ENCODE results near the gene CRYGS. TPM values are rescaled to one million over a fixed set of nuclear protein-coding genes. Genes with fewer than 3 reads are reported as not detected.
"Not testable (repeated sequence)": the region's sequence is repeated elsewhere in the genome, so short reads cannot be mapped to it uniquely, and the experiment has no call there.

The CRYGS gene
- 3.2 TPM in 2 replicates for total RNA-seq

- intact Hi-C loops (cut with micrococcal nuclease) = no loop called here
- H3K36me3 Mint-ChIP-seq (ENCODE audit: low read depth) = peaks cover 23% of the 10 kb centered on the region
- no peak within 1 kb of the TSS for H3K4me3 Mint-ChIP-seq
- no peaks in the 10 kb centered on the region for H3K9me3 Mint-ChIP-seq
- peaks cover 20% of the 10 kb centered on the region for H3K4me1 Mint-ChIP-seq (ENCODE audit: low read depth)
- DNase-seq (ENCODE audit: low spot score) = no peak
- H3K27me3 Mint-ChIP-seq (ENCODE audit: insufficient read depth) = no peaks in the 10 kb centered on the region
- no peak within 1 kb of the TSS for H3K27ac Mint-ChIP-seq
Observed at GRCh38 chr3:186544281-186544680, at the start of gene CRYGS. TSS of gene CRYGS (minus strand) at chr3:186544380. CDS start at chr3:186544326, 54 bp downstream.

GRCh38 chr3:186593862-186594261, 49.7 kb upstream of the CRYGS start:
- Mint-ChIP-seq H3K27ac (no peak overlapping the region), H3K4me1 (ENCODE audit: low read depth) (peaks cover 11% of the 10 kb centered on the region), H3K27me3 (ENCODE audit: insufficient read depth) (peaks cover 5% of the 10 kb centered on the region), H3K9me3 (no peaks in the 10 kb centered on the region), H3K4me3 (no peak overlapping the region), H3K36me3 (ENCODE audit: low read depth) (peaks cover 1% of the 10 kb centered on the region)
- no peak for DNase-seq (ENCODE audit: low spot score)
- intact Hi-C loops (cut with micrococcal nuclease) = no loop called here

GRCh38 chr3:186592682-186593081, 48.5 kb upstream of the CRYGS start:
- Mint-ChIP-seq H3K36me3 (ENCODE audit: low read depth) (peaks cover 8% of the 10 kb centered on the region), H3K27me3 (ENCODE audit: insufficient read depth) (peaks cover 2% of the 10 kb centered on the region), H3K4me1 (ENCODE audit: low read depth) (peaks cover 19% of the 10 kb centered on the region), H3K27ac (no peak overlapping the region), H3K9me3 (no peaks in the 10 kb centered on the region), H3K4me3 (no peak overlapping the region)
- no peak for DNase-seq (ENCODE audit: low spot score)
- intact Hi-C loops (cut with micrococcal nuclease) = no loop called here

- Mint-ChIP-seq H3K27me3 (ENCODE audit: insufficient read depth) (no peaks in the 10 kb centered on the region), H3K4me3 (no peak overlapping the region), H3K4me1 (ENCODE audit: low read depth) (peaks cover 19% of the 10 kb centered on the region), H3K9me3 (no peaks in the 10 kb centered on the region), H3K36me3 (ENCODE audit: low read depth) (peaks cover 12% of the 10 kb centered on the region), H3K27ac (no peak overlapping the region)
- DNase-seq (ENCODE audit: low spot score) = no peak
- intact Hi-C loops (cut with micrococcal nuclease) = no loop called here
Observed at GRCh38 chr3:186590580-186591295, 46.6 kb upstream of the CRYGS start.

- H3K36me3 Mint-ChIP-seq (ENCODE audit: low read depth) = peaks cover 16% of the 10 kb centered on the region
- no peaks in the 10 kb centered on the region for H3K27me3 Mint-ChIP-seq (ENCODE audit: insufficient read depth)
- intact Hi-C loops (cut with micrococcal nuclease) = loop anchor here (2.0 kb wide), 1 partner anchor 19 kb away; the partner anchor contains the start of gene DNAJB11
- H3K27ac Mint-ChIP-seq = no peak overlapping the region
- H3K4me3 Mint-ChIP-seq = no peak overlapping the region
- no peak for DNase-seq (ENCODE audit: low spot score)
- H3K9me3 Mint-ChIP-seq = no peaks in the 10 kb centered on the region
- H3K4me1 Mint-ChIP-seq (ENCODE audit: low read depth) = peaks cover 19% of the 10 kb centered on the region
Observed at GRCh38 chr3:186589856-186590579, 45.8 kb upstream of the CRYGS start.

DNA sequence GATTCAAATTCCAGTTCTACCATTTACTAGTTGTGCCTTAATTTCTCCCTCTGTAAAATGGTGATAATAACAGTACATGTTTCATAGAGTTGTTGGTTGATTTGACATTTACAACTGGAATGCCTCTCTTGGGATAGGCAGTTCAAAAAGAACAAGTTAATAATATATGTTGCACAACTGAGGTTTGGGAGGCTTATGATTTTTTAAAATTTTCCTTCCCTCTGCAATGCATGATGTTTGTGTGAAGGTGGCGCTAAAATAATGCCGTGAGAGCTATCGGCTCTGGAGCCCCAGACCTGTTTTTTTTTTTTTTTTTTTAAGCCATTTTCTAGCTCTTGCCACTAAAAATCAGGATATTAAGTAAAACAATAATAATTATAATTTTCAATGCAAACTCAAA, 44.9 kb upstream of the CRYGS start:
- Mint-ChIP-seq H3K4me3 (no peak overlapping the region), H3K36me3 (ENCODE audit: low read depth) (peaks cover 25% of the 10 kb centered on the region), H3K27ac (no peak overlapping the region), H3K4me1 (ENCODE audit: low read depth) (peaks cover 19% of the 10 kb centered on the region), H3K9me3 (no peaks in the 10 kb centered on the region), H3K27me3 (ENCODE audit: insufficient read depth) (no peaks in the 10 kb centered on the region)
- intact Hi-C loops (cut with micrococcal nuclease) = loop anchor here (2.0 kb wide), 1 partner anchor 18 kb away; the partner anchor contains the start of gene DNAJB11
- no peak for DNase-seq (ENCODE audit: low spot score)

DNA sequence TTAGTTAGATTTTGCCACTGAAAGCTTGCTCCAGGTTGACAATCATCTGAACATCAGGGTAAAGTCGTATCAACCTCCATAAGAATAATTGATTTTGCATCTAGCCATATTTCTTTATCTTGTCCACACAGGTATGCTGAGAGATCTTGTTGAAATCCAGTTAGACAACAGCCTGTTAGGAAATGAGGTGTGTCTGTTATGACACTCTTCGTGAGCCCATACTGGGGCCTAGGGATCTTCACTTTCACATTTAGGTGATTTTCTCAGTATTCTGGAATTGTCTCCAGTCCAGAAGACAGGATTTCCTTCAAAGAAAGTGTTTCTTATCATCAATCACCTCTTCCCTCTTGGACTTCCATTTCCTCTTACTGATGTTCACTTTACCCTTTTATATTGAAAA, 44.5 kb upstream of the CRYGS start:
- peaks cover 19% of the 10 kb centered on the region for H3K4me1 Mint-ChIP-seq (ENCODE audit: low read depth)
- DNase-seq (ENCODE audit: low spot score) = no peak
- no peaks in the 10 kb centered on the region for H3K27me3 Mint-ChIP-seq (ENCODE audit: insufficient read depth)
- H3K36me3 Mint-ChIP-seq (ENCODE audit: low read depth) = peaks cover 28% of the 10 kb centered on the region
- H3K27ac Mint-ChIP-seq = no peak overlapping the region
- intact Hi-C loops (cut with micrococcal nuclease) = loop anchor here (2.0 kb wide), 1 partner anchor 18 kb away; the partner anchor contains the start of gene DNAJB11
- no peaks in the 10 kb centered on the region for H3K9me3 Mint-ChIP-seq
- no peak overlapping the region for H3K4me3 Mint-ChIP-seq

DNA sequence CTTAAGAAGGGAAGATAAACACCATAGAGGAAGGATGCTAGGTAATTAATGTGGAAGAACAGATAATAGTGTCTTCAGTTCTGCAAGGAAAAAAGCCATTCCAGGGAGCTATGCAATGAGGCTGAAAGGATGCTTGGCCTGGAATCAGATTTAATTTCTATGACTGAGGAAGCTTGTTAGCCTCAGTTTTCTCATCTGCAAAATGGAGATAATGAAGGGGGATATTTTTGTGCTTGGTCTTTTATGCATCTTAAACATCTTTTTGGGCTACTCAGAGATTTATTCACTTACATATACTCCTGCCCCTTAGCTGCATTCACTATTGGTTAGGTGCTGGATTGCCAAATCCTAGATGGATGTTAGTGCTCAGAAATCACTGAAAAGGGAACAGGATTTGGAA, 43.0 kb upstream of the CRYGS start:
- Mint-ChIP-seq H3K27ac (no peak overlapping the region), H3K4me3 (no peak overlapping the region), H3K36me3 (ENCODE audit: low read depth) (peaks cover 39% of the 10 kb centered on the region), H3K27me3 (ENCODE audit: insufficient read depth) (no peaks in the 10 kb centered on the region), H3K4me1 (ENCODE audit: low read depth) (peaks cover 19% of the 10 kb centered on the region), H3K9me3 (no peaks in the 10 kb centered on the region)
- no peak for DNase-seq (ENCODE audit: low spot score)
- intact Hi-C loops (cut with micrococcal nuclease) = no loop called here

DNA sequence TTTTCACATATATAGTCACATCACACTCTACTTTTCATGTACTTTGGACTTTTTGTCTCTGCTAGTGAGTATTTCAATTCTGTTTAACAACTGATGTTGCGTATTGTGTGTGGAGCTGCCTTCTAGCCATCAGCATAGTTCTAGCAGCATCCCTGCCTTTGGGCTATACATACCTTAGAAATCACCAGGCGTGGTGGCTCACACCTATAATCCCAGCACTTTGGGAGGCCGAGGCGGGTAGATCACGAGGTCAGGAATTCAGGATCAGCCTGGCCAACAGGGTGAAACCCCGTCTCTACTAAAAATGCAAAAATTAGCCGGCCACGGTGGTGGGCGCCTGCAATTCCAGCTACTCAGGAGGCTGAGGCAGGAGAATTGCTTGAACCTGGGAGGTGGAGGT, 42.1 kb upstream of the CRYGS start:
- H3K4me3 Mint-ChIP-seq; DNase-seq (ENCODE audit: low spot score); intact Hi-C loops (cut with micrococcal nuclease); H3K27me3 Mint-ChIP-seq (ENCODE audit: insufficient read depth); H3K9me3 Mint-ChIP-seq; H3K27ac Mint-ChIP-seq: not testable (repeated sequence)
- peaks cover 19% of the 10 kb centered on the region for H3K4me1 Mint-ChIP-seq (ENCODE audit: low read depth)
- H3K36me3 Mint-ChIP-seq (ENCODE audit: low read depth) = peaks cover 47% of the 10 kb centered on the region

- no peaks in the 10 kb centered on the region for H3K9me3 Mint-ChIP-seq
- peaks cover 57% of the 10 kb centered on the region for H3K36me3 Mint-ChIP-seq (ENCODE audit: low read depth)
- no peaks in the 10 kb centered on the region for H3K27me3 Mint-ChIP-seq (ENCODE audit: insufficient read depth)
- H3K4me3 Mint-ChIP-seq = no peak overlapping the region
- no peak overlapping the region for H3K27ac Mint-ChIP-seq
- DNase-seq (ENCODE audit: low spot score) = no peak
- H3K4me1 Mint-ChIP-seq (ENCODE audit: low read depth) = peaks cover 7% of the 10 kb centered on the region
- intact Hi-C loops (cut with micrococcal nuclease) = no loop called here
Observed at GRCh38 chr3:186583831-186584230, 39.7 kb upstream of the CRYGS start.

GRCh38 chr3:186582541-186582940, 38.4 kb upstream of the CRYGS start:
- Mint-ChIP-seq H3K4me3 (no peak overlapping the region), H3K27ac (no peak overlapping the region), H3K9me3 (no peaks in the 10 kb centered on the region), H3K4me1 (ENCODE audit: low read depth) (no peaks in the 10 kb centered on the region), H3K36me3 (ENCODE audit: low read depth) (peaks cover 54% of the 10 kb centered on the region), H3K27me3 (ENCODE audit: insufficient read depth) (no peaks in the 10 kb centered on the region)
- DNase-seq (ENCODE audit: low spot score) = no peak
- intact Hi-C loops (cut with micrococcal nuclease) = no loop called here

GRCh38 chr3:186580785-186581184, 36.6 kb upstream of the CRYGS start:
- peaks cover 60% of the 10 kb centered on the region for H3K36me3 Mint-ChIP-seq (ENCODE audit: low read depth)
- intact Hi-C loops (cut with micrococcal nuclease) = no loop called here
- no peaks in the 10 kb centered on the region for H3K9me3 Mint-ChIP-seq

DNA sequence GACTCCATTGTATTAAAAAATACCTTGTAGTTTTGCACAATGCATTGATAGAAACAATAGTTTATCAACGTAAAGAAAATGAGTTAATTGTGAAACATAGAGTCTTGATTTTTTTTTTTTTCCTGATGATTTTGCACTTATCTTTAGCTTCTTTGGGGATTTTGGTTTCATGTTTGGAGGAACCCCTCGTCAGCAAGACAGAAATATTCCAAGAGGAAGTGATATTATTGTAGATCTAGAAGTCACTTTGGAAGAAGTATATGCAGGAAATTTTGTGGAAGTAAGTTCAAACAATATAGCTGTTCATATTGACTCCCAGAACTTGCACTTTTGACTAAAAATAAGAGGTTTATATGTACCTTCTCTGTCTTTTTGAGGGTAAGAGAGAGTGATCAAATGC, 33.3 kb upstream of the CRYGS start:
- Mint-ChIP-seq H3K36me3 (ENCODE audit: low read depth) (peaks cover 57% of the 10 kb centered on the region), H3K4me1 (ENCODE audit: low read depth) (peaks cover 10% of the 10 kb centered on the region), H3K27me3 (ENCODE audit: insufficient read depth) (no peaks in the 10 kb centered on the region), H3K9me3 (no peaks in the 10 kb centered on the region), H3K4me3 (no peak overlapping the region), H3K27ac (no peak overlapping the region)
- DNase-seq (ENCODE audit: low spot score) = no peak
- intact Hi-C loops (cut with micrococcal nuclease) = no loop called here

More at GRCh38 chr3:186580785-186581184, 36.6 kb upstream of the CRYGS start:
- no peak overlapping the region for H3K4me3 Mint-ChIP-seq
- no peaks in the 10 kb centered on the region for H3K27me3 Mint-ChIP-seq (ENCODE audit: insufficient read depth)
- no peak for DNase-seq (ENCODE audit: low spot score)
- no peak overlapping the region for H3K27ac Mint-ChIP-seq
- no peaks in the 10 kb centered on the region for H3K4me1 Mint-ChIP-seq (ENCODE audit: low read depth)

All from activated T-helper 1 cell treated with anti-CD3 and anti-CD28 coated beads, Interleukin-12 subunit alpha, Interleukin-12 subunit beta, Interleukin-2, Interleukin-4 antibody, amounts not matched to agents 30 ng/mL and 10 ng/mL and 1 ng/mL, durations not matched to agents 14 hours and 24 hours and 36 hours (primary cell).